Measurements from ENCODE around the gene AFDN.

DNA sequence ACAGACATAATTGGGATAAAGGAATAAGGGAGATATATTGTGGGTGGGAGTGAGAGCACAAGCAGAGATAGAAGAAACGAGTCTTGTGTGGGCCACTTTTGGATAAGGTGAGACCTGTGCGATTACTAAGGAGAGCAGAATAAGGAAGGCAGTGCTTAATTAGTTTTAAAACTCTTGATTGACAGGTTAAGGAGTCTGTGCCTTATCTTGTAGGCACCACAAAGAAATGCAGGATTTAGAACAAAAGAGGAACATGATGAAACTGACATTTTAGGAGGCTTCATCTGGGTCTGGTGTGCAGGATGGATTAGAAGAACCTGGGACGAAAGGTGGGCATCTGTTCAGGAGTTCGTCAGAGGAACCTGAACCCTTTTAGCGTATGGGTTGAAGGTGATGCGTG, 100.5 kb downstream of the AFDN start:
- no peak for TF ChIP-seq EZH2 (IDR thresholded peaks at IDR 0.05; ENCODE audit: low read length, missing control alignments)
- TF ChIP-seq, protein P1, sequence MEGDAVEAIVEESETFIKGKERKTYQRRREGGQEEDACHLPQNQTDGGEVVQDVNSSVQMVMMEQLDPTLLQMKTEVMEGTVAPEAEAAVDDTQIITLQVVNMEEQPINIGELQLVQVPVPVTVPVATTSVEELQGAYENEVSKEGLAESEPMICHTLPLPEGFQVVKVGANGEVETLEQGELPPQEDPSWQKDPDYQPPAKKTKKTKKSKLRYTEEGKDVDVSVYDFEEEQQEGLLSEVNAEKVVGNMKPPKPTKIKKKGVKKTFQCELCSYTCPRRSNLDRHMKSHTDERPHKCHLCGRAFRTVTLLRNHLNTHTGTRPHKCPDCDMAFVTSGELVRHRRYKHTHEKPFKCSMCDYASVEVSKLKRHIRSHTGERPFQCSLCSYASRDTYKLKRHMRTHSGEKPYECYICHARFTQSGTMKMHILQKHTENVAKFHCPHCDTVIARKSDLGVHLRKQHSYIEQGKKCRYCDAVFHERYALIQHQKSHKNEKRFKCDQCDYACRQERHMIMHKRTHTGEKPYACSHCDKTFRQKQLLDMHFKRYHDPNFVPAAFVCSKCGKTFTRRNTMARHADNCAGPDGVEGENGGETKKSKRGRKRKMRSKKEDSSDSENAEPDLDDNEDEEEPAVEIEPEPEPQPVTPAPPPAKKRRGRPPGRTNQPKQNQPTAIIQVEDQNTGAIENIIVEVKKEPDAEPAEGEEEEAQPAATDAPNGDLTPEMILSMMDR (conservative IDR thresholded peaks at IDR 0.05 in 1 of 2, IDR thresholded peaks at IDR 0.05 in 1 of 2; ENCODE audit: low read depth in 1 of 2, low read length in 2 of 2), result no peak
